ENCODE results near the gene JMJD4.
A peak's percentile ranks its signal among the peaks of the same experiment; 100 is the strongest.

The JMJD4 gene

DNA sequence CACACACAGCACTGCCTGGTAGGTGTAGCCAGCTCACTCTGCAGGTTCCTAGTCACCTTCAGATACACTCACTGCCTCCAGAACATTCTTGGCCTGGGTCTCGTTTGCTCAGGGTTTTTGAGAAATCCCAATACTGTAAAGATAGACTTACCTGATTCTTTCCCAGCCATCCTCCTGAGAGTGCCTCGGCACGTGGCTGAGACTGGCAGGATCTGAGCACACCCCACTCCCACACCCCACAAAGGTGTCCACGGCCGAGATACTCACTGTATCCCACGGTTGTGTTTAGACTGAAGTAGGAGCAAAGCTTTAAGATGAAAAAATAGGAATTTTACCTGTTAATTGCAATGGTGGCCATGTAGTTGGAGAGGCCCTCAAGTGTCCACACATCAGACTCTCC, 33.5 kb upstream of the JMJD4 start:
- DNase-seq (ENCODE audit: low read depth), result no peak

- DNase-seq (ENCODE audit: low read depth), result no peak
Observed at GRCh38 chr1:227768125-227768439, 33.0 kb upstream of the JMJD4 start.

DNA sequence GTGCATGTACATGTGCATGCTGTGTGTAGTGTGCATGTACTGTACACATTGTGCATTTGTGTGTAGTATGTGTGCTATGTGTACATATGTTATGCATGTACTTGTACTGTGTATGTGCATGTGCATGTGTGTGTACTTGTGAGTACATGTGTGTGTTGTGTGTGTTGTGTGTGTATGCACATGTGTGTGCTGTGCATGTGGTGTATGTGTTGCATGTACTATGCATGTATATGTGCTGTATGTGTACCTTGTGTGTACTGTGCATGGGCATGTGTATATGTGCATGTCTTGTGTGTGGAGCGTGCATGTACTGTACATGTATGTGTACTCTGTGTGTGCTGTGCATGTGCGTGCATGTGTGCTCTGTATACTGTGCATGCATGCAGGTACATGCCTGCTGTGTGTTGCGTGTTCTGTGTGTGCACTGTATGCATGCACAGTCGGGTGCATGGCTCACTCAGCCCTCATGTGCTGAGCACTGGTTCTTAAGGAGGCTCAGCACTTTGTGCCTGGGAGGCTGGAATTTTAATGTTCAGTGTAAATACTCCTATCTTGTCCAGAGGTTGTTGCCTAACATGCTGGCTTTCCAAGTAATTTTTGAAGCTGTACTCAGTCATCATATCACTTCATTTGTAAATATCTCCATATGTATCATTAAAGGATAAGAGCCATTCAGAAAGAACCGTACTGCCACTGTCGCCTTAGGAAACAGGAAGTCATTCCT, 32.5 kb upstream of the JMJD4 start:
- no peak for DNase-seq (ENCODE audit: low read depth)

DNA sequence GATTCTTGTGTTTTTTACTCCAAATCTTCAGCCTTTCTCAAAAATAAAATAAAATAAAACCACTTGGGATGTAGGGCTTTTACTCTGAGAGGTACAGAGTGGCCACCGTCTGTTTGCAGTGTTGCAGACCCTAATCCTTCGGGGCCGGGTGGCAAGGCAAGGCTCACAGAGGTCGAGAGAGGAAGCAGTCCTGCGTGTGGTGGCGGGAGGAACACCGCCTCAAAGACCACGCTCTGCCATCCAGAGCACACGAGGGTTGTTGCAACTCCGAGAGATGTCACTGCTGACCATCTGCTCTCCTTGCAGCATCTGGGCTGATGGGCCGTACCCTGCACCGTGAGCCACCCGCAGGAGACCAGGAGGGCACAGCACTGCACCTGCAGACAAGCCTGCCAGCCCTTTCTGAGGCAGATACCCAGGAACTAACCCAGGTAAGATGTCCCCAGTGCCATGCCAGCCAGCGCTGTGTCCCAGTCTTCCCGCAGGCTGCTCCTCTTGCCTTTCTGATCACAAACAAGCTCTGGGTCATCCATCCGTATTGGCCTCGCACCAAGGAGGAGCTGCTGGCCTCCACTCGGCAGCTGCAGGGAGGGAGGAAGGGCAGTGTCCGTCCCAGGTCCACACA, 31.7 kb upstream of the JMJD4 start:
- DNase-seq (ENCODE audit: low read depth), result no peak

- DNase-seq (ENCODE audit: low read depth), result no peak
Observed at GRCh38 chr1:227766015-227766634, 31.0 kb upstream of the JMJD4 start.

- DNase-seq (ENCODE audit: low read depth), result no peak
Observed at GRCh38 chr1:227765261-227766014, 30.3 kb upstream of the JMJD4 start.

DNA sequence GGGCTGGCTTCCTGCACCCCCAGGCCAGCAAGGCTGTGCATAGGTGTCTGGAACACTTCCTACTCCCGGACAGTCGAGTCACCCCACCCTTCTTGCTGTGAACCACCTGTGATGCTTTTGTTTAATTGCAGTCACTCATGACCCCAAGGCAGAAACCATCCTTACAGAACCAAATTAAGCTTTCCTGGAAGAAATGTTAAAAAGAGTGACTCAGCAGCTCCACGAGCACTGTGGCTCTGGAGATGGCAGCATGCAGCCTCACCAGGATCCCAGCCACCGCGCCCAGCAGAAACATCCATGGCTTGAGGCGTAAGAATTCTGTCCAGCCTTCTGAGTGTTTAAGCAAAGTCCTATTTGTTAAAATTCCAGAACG, 28.9 kb upstream of the JMJD4 start:
- DNase-seq (ENCODE audit: low read depth), result no peak

- DNase-seq (ENCODE audit: low read depth), result no peak
Observed at GRCh38 chr1:227763246-227764018, 28.3 kb upstream of the JMJD4 start.

DNA sequence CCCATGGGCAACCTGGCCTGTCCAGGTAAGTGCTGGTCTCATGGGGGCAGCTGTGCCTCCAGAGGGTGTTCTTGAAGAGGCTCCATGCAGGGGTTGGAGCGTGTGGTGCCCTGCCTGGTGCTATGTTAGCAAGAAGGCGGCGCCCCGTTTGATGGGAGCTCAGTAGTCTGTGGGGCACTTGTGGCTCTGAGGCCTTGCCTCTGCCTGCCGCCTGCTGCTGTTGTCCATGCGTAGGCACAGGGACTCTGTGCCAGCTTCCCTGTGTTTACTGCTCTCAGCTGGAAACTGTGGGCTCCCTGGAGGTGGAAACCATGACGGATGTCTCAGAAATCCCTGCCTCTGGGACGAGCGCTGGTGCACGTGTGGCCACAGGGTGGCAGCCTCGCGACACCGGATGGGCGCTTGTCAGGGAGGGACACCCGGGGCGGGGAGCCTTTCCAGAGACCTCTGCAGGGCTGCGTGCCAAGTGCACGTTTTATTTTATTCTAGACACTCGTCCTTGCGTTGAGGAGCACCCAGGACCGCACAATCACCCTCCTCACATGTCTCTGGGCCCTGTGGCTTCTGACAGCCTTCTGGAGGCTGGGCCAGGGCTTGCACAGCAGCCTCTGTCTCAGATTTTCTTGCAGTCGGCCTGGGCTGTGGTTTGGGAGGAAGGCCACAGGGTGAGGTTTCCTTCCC, 27.3 kb upstream of the JMJD4 start:
- DNase-seq (ENCODE audit: low read depth), result peak; percentile 48

DNA sequence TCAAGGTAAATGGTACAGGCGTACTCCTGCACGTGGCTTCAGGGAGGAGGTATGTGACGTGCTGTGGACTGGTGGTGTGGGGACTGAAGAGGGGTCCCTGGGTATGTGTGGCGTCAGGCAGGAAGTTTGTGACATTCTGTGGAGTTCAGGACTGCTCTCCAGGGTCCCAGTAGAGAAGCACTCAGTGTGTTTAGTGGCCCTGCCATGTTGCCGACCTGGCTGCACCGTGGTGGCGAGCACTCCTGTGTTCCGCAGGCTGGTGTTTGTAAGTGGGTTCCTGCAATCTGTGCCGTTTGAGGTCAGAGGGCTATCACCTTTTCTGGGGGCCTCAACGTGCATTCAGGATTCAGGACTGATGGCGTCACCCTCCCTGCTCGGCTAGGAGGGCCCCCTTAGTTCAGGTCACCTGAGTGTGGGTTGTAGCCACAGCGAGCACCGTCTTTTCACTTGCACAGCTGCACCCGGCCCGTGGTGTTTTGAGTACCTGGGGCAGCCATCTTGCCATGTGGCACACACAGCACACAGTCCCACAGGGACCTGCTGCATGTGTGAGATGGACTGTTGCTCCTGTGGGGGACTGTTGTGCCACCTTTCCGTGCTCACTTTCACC, 26.6 kb upstream of the JMJD4 start:
- no peak for DNase-seq (ENCODE audit: low read depth)

GRCh38 chr1:227760377-227760776, 25.3 kb upstream of the JMJD4 start:
- no peak for DNase-seq (ENCODE audit: low read depth)

DNA sequence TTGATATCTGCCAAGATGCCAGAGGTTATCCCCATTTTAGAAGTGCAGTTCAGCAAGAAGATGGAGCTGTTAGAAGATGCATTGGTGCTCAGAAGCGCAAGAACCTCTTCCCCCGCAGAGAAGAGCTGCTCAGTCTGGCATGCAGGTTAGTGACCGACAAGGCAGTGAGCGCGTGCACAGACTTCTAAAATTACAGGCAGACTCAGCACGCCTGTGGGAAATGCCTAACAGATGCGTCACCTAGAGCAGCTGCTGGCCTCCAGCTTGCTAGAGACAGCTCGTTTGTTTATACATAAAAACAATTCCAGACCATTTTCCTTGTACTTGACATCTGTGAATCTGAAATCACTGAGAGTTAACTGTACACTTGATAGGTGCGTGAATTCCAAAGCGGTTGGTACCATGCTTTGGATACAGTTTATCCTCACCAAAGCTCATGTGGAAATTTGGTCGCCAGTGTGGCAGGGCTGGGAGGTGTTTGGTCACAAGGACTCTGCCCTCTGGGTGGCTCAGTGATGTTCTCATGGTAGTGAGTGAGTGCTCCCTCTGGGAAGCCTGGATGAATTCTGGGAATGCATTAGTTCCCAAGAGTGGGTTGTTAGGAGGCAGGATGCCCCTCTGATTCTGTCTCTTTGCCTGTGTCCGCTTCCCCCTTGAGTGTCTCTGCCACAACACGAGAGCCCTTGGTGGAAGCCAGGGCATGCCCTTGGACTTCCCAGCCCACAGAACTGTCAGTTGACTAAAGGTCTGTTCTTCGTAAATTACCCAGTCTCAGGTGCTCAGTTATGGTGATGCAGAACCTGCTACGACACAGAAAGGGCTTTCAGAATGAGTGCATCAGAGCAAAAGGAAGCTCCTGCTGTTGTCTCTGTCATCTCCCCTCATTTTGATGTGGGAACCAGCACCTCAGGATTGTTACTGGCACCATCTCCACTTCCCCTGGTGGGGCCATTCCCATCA, 24.5 kb upstream of the JMJD4 start:
- peak; percentile 94 for DNase-seq (ENCODE audit: low read depth)

- no peak for DNase-seq (ENCODE audit: low read depth)
Observed at GRCh38 chr1:227758366-227758765, 23.3 kb upstream of the JMJD4 start.

- no peak for DNase-seq (ENCODE audit: low read depth)
Observed at GRCh38 chr1:227757781-227758180, 22.7 kb upstream of the JMJD4 start.

DNA sequence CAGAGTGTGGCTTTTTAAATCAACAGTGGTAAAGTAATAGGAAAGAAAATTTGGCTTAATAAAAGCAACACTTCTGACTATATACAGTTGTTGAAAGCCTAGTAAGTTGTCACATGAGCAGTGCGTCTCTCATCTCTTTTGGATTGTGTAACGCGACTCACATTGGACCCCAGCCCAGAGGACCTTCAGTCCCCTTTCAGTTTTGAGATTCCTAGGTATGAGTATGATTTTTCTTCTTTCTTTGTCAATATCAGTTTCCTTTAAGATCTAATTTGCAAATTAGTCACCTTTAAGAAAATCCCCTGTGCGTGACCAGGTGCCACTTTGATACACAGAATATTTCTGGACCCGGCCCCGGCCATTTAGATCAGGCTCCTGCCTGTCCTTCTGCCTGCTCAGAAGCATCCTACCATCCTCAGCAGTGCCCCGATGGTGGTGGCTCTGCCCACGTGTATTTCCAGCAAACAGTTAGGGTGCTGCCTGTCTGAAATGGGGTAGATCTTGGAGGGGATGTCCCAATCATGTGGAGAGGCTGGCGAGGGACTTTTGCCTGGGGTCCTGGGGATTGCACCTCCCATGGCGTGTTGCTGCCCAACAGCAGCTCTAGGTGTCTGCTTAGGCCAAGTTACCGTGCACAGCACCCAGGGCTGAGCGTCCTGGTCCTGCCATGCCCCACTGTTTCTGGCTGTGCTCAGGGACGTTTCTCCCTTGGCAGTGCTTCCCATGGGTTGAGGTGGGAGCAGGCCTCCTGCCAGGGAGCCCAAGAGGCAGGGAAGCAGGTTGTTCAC, 21.3 kb upstream of the JMJD4 start:
- DNase-seq (ENCODE audit: low read depth), result no peak

DNA sequence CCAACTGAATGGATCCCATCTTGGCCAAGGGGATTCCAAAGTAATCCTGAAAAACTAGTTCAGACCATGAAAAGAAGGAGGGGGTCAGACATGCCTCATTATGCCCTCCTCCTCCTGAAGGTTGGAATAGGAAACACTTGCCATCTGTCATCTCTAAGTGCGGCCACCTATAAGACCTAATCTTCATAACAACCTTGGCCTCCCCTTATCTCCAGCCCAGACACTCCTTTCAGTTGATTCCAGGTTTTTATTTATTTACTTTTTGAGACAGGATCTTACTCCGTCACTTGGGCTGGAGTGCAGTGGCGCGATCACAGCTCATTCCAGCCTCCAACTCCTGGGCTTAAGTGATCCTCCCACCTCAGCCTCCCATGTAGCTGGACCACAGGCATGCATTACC, 19.9 kb upstream of the JMJD4 start:
- no peak for DNase-seq (ENCODE audit: low read depth)

- DNase-seq (ENCODE audit: low read depth), result peak; percentile 58
Observed at GRCh38 chr1:227753999-227754711, 19.1 kb upstream of the JMJD4 start.

- DNase-seq (ENCODE audit: low read depth), result no peak
Observed at GRCh38 chr1:227749916-227750710, 15.0 kb upstream of the JMJD4 start.
